PC-9 (cell line): ENCODE measurements around the gene SIPA1L3.

Experiments used
- CTCF ChIP-seq: fragments of 200-600 bp; sonication (generic); conservative IDR thresholded peaks from 2 replicates; pipeline ENCODE4 v1.6.1; 2017; ENCODE audit warnings: mixed run types, antibody characterized with exemption, mild to moderate bottlenecking, moderate library complexity
- EZH2 ChIP-seq: fragments of 200-600 bp; sonication (generic); IDR thresholded peaks from 2 replicates; pipeline ENCODE4 v1.8.0; 2017; ENCODE audit warnings: antibody characterized with exemption, low read depth

DNA sequence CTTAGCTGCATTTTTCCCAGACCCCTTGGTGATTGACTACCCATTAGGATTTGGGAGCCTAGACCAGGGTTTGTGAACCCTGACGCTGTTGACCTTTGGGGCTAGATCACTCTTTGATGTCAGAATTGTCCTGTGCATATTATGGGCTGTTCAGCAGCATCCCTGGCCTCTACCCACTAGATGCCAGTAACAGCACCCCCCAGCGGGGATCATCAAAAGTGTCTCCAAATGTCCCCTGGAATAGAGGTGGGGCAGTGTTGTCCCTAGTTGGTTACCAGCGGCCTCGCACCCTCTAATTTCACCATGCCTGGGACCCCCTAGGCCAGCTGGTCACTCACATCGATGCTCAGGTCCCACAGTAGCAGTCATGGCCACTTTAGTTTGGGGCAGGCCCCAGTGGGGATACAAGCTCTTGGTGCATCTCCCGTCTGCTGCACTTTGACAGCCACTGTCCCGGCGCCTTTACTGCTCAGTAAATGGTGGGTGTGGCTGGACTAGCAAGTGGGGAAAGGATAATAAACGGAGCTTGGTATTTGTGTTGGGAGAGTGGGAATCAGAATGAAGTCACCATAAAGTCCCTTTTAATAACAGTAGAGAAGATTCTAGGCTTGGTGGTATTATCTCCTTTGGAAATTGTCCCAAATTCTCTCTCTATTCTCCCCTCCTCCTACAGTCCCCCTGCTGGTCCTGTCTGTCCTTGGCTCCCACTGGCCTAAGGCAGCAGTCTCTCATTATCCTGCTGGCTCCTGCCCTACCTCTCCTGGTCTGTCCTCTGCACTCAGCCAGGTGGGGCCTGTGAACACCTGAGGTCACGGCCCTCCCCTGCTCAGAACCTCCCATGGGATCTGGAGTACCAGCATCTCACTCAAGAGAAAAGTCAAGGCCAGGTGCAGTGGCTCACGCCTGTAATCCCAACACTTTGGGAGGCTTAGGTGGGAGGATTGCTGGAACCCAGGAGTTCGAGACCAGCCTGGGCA is 80.6 kb downstream of the SIPA1L3 start:
- TF ChIP-seq CTCF (peak; percentile 42), EZH2 (no peak)
